ENCODE data around the gene SSC5D.
"Not testable (repeated sequence)": the region's sequence is repeated elsewhere in the genome, so short reads cannot be mapped to it uniquely, and the experiment has no call there.

SSC5D gene

GRCh38 chr19:55528030-55528803 is 40.0 kb downstream of the SSC5D start:
- Histone ChIP-seq H3K4me3 (ENCODE audit: low read depth, low read length) (no peak overlapping the region), H3K36me3 (no peaks in the 10 kb centered on the region), H3K27me3 (no peaks in the 10 kb centered on the region), H3K9me3 (no peaks in the 10 kb centered on the region), H3K4me1 (no peaks in the 10 kb centered on the region)
- no peak for TF ChIP-seq CTCF (IDR thresholded peaks at IDR 0.05; ENCODE audit: low read depth, low read length)
- peak; percentile 37 for DNase-seq

- DNase-seq = no peak
- Histone ChIP-seq H3K9me3 (no peaks in the 10 kb centered on the region), H3K4me1 (no peaks in the 10 kb centered on the region), H3K27me3 (no peaks in the 10 kb centered on the region), H3K36me3 (no peaks in the 10 kb centered on the region), H3K4me3 (ENCODE audit: low read depth, low read length) (no peak overlapping the region)
- TF ChIP-seq CTCF (IDR thresholded peaks at IDR 0.05; ENCODE audit: low read depth, low read length) = no peak
These were observed 41.5 kb downstream of the SSC5D start for GRCh38 chr19:55529636-55530234.

- Histone ChIP-seq H3K27me3 (no peaks in the 10 kb centered on the region), H3K4me1 (no peaks in the 10 kb centered on the region), H3K36me3 (no peaks in the 10 kb centered on the region), H3K4me3 (ENCODE audit: low read depth, low read length) (no peak overlapping the region), H3K9me3 (no peaks in the 10 kb centered on the region)
- TF ChIP-seq CTCF (IDR thresholded peaks at IDR 0.05; ENCODE audit: low read depth, low read length) = no peak
- DNase-seq = no peak
These were observed 42.8 kb downstream of the SSC5D start for GRCh38 chr19:55530996-55531395.

- not testable (repeated sequence) for H3K9me3 ChIP-seq; H3K4me1 ChIP-seq; DNase-seq; H3K36me3 ChIP-seq; H3K27me3 ChIP-seq; H3K4me3 ChIP-seq (ENCODE audit: low read depth, low read length)
These were observed 46.0 kb downstream of the SSC5D start for GRCh38 chr19:55534280-55534679.

GRCh38 chr19:55535173-55535964 is 47.1 kb downstream of the SSC5D start:
- H3K9me3 ChIP-seq = no peaks in the 10 kb centered on the region

More at GRCh38 chr19:55535173-55535964, 47.1 kb downstream of the SSC5D start:
- H3K4me1 ChIP-seq = no peaks in the 10 kb centered on the region
- DNase-seq = no peak
- no peak overlapping the region for H3K4me3 ChIP-seq (ENCODE audit: low read depth, low read length)
- H3K36me3 ChIP-seq = no peaks in the 10 kb centered on the region
- TF ChIP-seq CTCF (IDR thresholded peaks at IDR 0.05; ENCODE audit: low read depth, low read length) = no peak
- H3K27me3 ChIP-seq = no peaks in the 10 kb centered on the region
